HepG2 (cell line): Measurements from ENCODE around the gene SLC16A2. TPM values are rescaled to one million over a fixed set of nuclear protein-coding genes. Genes with fewer than 3 reads are reported as not detected.

Experiments used
- ATAC-seq: fragments of 200-7000 bp; cut with Tn5 transposase; 3 replicates; pipeline ENCODE4 v1.9.1; 2020; ENCODE audit warnings: mild to moderate bottlenecking, moderate library complexity
- BruUV-seq: library from RNA; stranded (reverse); fragments of 400-500 nt; replicated peaks from 2 replicates; lab custom pipeline; 2021; lab: Mats Ljungman, UMichigan
- CTCF ChIA-PET: fragments of 300-600 bp; formaldehyde crosslinking; extraction: SDS; loops from one replicate; lab custom pipeline; 2021; ENCODE audit warnings: low total read pairs, inconsistent platforms, low intra/inter-chr PET ratio; lab: Yijun Ruan, JAX
- POLR2A ChIA-PET: fragments of 350-600 bp; sonication (Branson Sonifier 250); formaldehyde crosslinking; loops from one replicate; lab custom pipeline; 2020; ENCODE audit warnings: antibody characterized with exemption, inconsistent platforms; lab: Yijun Ruan, JAX
- DNase-seq: peaks from one replicate; pipeline ENCODE4 v3.0.0-alpha.2; 2015; ENCODE audit warnings: low spot score
- FAIRE-seq: peaks from 3 replicates; lab custom pipeline; 2011; peaks lifted over from hg19 to GRCh38; lab: Jason Lieb, UNC
- H2AFZ ChIP-seq: one replicate; pipeline ENCODE4 v1.6.1; 2011; ENCODE audit warnings: low read length, inconsistent platforms
- H3K27ac ChIP-seq: fragments of 300-600 bp; 3 replicates; pipeline ENCODE4 v1.8.0; 2011; ENCODE audit warnings: mixed run types, mild to moderate bottlenecking, mixed read lengths, low read length, inconsistent platforms; ENCODE audit not compliant: insufficient read depth; ENCODE audit errors: extremely low read length
- H3K27me3 ChIP-seq, 2 experiments: fragments of 200-600 bp in 1 of 2; 2 replicates in 1 of 2; 3 replicates in 1 of 2; pipeline versions ENCODE4 v1.6.0 to v1.8.0; 2011; ENCODE audit warnings: low read length in 2 of 2, mild to moderate bottlenecking in 2 of 2, moderate library complexity in 2 of 2, inconsistent platforms in 1 of 2; ENCODE audit not compliant: insufficient read depth in 2 of 2, control insufficient read depth in 1 of 2
- H3K36me3 ChIP-seq, 2 experiments: fragments of 200-600 bp in 1 of 2; replicated peaks in 1 of 2; 2 replicates in 1 of 2; 3 replicates in 1 of 2; pipeline versions ENCODE4 v1.5.1 to v1.8.0; 2011; ENCODE audit warnings: low read length in 2 of 2, inconsistent platforms in 1 of 2; ENCODE audit not compliant: insufficient read depth in 2 of 2, control insufficient read depth in 1 of 2
- H3K4me1 ChIP-seq: 2 replicates; pipeline ENCODE4 v1.5.1; 2012; ENCODE audit warnings: low read length, inconsistent platforms; ENCODE audit not compliant: insufficient read depth
- H3K4me2 ChIP-seq: 2 replicates; pipeline ENCODE4 v1.6.0; 2011; ENCODE audit warnings: low read depth, low read length, inconsistent platforms
- H3K4me3 ChIP-seq, 3 experiments: fragments of 200-600 bp in 1 of 3; sonication (generic), shearing (Covaris generic) in 1 of 3; replicated peaks in 1 of 3; 2 replicates each; pipeline ENCODE4 v1.5.1; 2011 to 2016; ENCODE audit warnings: low read length in 3 of 3, inconsistent platforms in 2 of 3, low read depth in 2 of 3, mild to moderate bottlenecking in 2 of 3, control low read depth in 1 of 3, mixed read lengths in 1 of 3; ENCODE audit not compliant: insufficient read depth in 1 of 3
- H3K79me2 ChIP-seq: one replicate; pipeline ENCODE4 v1.6.1; 2011; ENCODE audit warnings: low read length, inconsistent platforms; ENCODE audit not compliant: insufficient read depth
- H3K9ac ChIP-seq: 2 replicates; pipeline ENCODE4 v1.6.0; 2011; ENCODE audit warnings: mild to moderate bottlenecking, low read depth, low read length, inconsistent platforms; ENCODE audit not compliant: insufficient read depth
- H3K9me3 ChIP-seq: 2 replicates; pipeline ENCODE4 v1.5.1; 2012; ENCODE audit warnings: mild to moderate bottlenecking, low read length
- H4K20me1 ChIP-seq: 2 replicates; pipeline ENCODE4 v1.6.0; 2011; ENCODE audit warnings: inconsistent platforms, mild to moderate bottlenecking, low read length, moderate library complexity; ENCODE audit not compliant: insufficient read depth
- ARHGAP35 ChIP-seq: sonication (generic); formaldehyde crosslinking; IDR thresholded peaks from 2 replicates; pipeline ENCODE4 v1.9.0; 2022; ENCODE audit warnings: mild to moderate bottlenecking, inconsistent platforms, moderate library complexity, missing genetic modification reagents, borderline replicate concordance
- CEBPG ChIP-seq: IDR thresholded peaks from 2 replicates; pipeline ENCODE4 v1.6.1; 2016
- CREM ChIP-seq, 2 experiments: sonication (generic) in 1 of 2; formaldehyde crosslinking in 1 of 2; IDR thresholded peaks; 2 replicates each; pipeline versions ENCODE4 v1.4.0 to v1.6.1; 2016 to 2020; ENCODE audit warnings: antibody characterized with exemption in 1 of 2, mild to moderate bottlenecking in 1 of 2, missing genetic modification reagents in 1 of 2
- DR1 ChIP-seq: sonication (generic); formaldehyde crosslinking; IDR thresholded peaks from 2 replicates; pipeline ENCODE4 v1.8.0; 2021; ENCODE audit warnings: mild to moderate bottlenecking, missing genetic modification reagents, inconsistent platforms
- GPN1 ChIP-seq: sonication (generic); formaldehyde crosslinking; IDR thresholded peaks from 2 replicates; pipeline ENCODE4 v1.5.1; 2020; ENCODE audit warnings: missing genetic modification reagents, borderline replicate concordance
- HMGA1 ChIP-seq: sonication (generic); formaldehyde crosslinking; conservative IDR thresholded peaks from 2 replicates; pipeline ENCODE4 v1.4.0; 2020; ENCODE audit warnings: missing genetic modification reagents
- NONO ChIP-seq, 2 experiments: fragments of 450-650 bp in 1 of 2; sonication (generic) in 1 of 2; formaldehyde crosslinking in 1 of 2; IDR thresholded peaks in 1 of 2; conservative IDR thresholded peaks in 1 of 2; 2 replicates each; pipeline versions ENCODE4 v1.6.1 to v1.8.0; 2017 to 2022; ENCODE audit warnings: mild to moderate bottlenecking in 1 of 2, missing genetic modification reagents in 1 of 2, moderate library complexity in 1 of 2
- NRL ChIP-seq: sonication (generic); formaldehyde crosslinking; IDR thresholded peaks from 2 replicates; pipeline ENCODE4 v1.5.0; 2020; ENCODE audit warnings: missing genetic modification reagents, mild to moderate bottlenecking, moderate library complexity, borderline replicate concordance
- PHB2 ChIP-seq: fragments of 450-650 bp; IDR thresholded peaks from 2 replicates; pipeline ENCODE4 v1.6.1; 2018; ENCODE audit not compliant: partially characterized antibody
- RBFOX2 ChIP-seq: fragments of 200-400 bp; formaldehyde crosslinking; IDR thresholded peaks from 2 replicates; pipeline ENCODE4 v1.6.1; 2017; ENCODE audit warnings: low read depth, mild to moderate bottlenecking, low read length
- SALL2 ChIP-seq: sonication (generic); formaldehyde crosslinking; IDR thresholded peaks from 2 replicates; pipeline ENCODE4 v1.8.1; 2023; ENCODE audit warnings: mild to moderate bottlenecking, missing genetic modification reagents, inconsistent platforms
- SNRNP70 ChIP-seq: fragments of 200-400 bp; formaldehyde crosslinking; IDR thresholded peaks from 2 replicates; pipeline ENCODE4 v1.6.1; 2017; ENCODE audit warnings: mild to moderate bottlenecking, low read depth, low read length, moderate library complexity
- ZMYM4 ChIP-seq: sonication (generic); formaldehyde crosslinking; IDR thresholded peaks from 2 replicates; pipeline ENCODE4 v1.8.1; 2023; ENCODE audit warnings: mild to moderate bottlenecking, missing genetic modification reagents
- ZNF382 ChIP-seq: sonication (generic); formaldehyde crosslinking; IDR thresholded peaks from 2 replicates; pipeline ENCODE4 v1.5.0; 2020; ENCODE audit warnings: missing genetic modification reagents, mild to moderate bottlenecking, borderline replicate concordance
- ZNF788 ChIP-seq: sonication (generic); formaldehyde crosslinking; IDR thresholded peaks from 2 replicates; pipeline ENCODE4 v1.5.0; 2020; ENCODE audit warnings: mild to moderate bottlenecking, missing genetic modification reagents, borderline replicate concordance
- ZNF850 ChIP-seq: sonication (generic); formaldehyde crosslinking; conservative IDR thresholded peaks from 2 replicates; pipeline ENCODE4 v1.9.0; 2021; ENCODE audit warnings: mild to moderate bottlenecking, missing genetic modification reagents
- WGBS: methylation state at CpG from one replicate; pipeline ENCODE4 v1.1.6; 2017; ENCODE audit warnings: low lambda C conversion rate; 5-methylcytosine and 5-hydroxymethylcytosine counted together
- in situ Hi-C: cut with HindIII; loops from 2 replicates; pipeline ENCODE4 v1.10.0; 2017; ENCODE audit warnings: low pct_unique_long_range_greater_than_20kb; ENCODE audit not compliant: extremely low pct_ligation_motif_present
- intact Hi-C: fragments of 100-400 bp; cut with micrococcal nuclease; formaldehyde crosslinking; loops from one replicate; pipeline ENCODE4 v1.10.0; 2022; ENCODE audit not compliant: unreplicated experiment
- polyA plus RNA-seq, 8 experiments: library from polyadenylated mRNA; depleted of rRNA in 3 of 8; stranded (reverse) in 7 of 8; unstranded in 1 of 8; fragments of >200 nt; fragmentation: Illumina TruSeq in 4 of 8; extraction: Trizol in 4 of 8; gene quantifications; 2 replicates each; pipeline versions ENCODE4 v1.2.1 to v1.2.3, GENCODE V29; 2011 to 2016; ENCODE audit warnings: low read depth in 4 of 8, missing spikeins in 1 of 8, mixed read lengths in 1 of 8; ENCODE audit not compliant: insufficient read depth in 1 of 8
- total RNA-seq, 5 experiments: library from RNA; depleted of rRNA; stranded (reverse); fragments of >200 nt; fragmentation: Illumina TruSeq; extraction: Trizol; gene quantifications; 2 replicates each; pipeline ENCODE4 v1.2.3, GENCODE V29; 2016; ENCODE audit warnings: low read depth in 1 of 5
- TF ChIP-seq, protein P1 (sequence below): sonication (generic); formaldehyde crosslinking; IDR thresholded peaks from 2 replicates; pipeline ENCODE4 v1.4.0; 2020; ENCODE audit warnings: mild to moderate bottlenecking, missing genetic modification reagents
- TF ChIP-seq, protein P2 (sequence below): sonication (generic); formaldehyde crosslinking; IDR thresholded peaks from 2 replicates; pipeline ENCODE4 v1.5.0; 2020; ENCODE audit warnings: missing genetic modification reagents, mild to moderate bottlenecking, borderline replicate concordance
- TF ChIP-seq, protein P3 (sequence below): sonication (generic); formaldehyde crosslinking; IDR thresholded peaks from 2 replicates; pipeline ENCODE4 v1.4.0; 2020; ENCODE audit warnings: missing genetic modification reagents, mild to moderate bottlenecking, borderline replicate concordance
- TF ChIP-seq, protein P4 (sequence below): sonication (generic); formaldehyde crosslinking; IDR thresholded peaks from 2 replicates; pipeline ENCODE4 v1.4.0; 2020; ENCODE audit warnings: missing genetic modification reagents

SLC16A2 gene
- total and polyA plus RNA-seq, 2 of the 13 experiments (the other 11 are each of a cell fraction or from before 2014, with no cell fraction given): 0.07 to 0.08 TPM

DNA sequence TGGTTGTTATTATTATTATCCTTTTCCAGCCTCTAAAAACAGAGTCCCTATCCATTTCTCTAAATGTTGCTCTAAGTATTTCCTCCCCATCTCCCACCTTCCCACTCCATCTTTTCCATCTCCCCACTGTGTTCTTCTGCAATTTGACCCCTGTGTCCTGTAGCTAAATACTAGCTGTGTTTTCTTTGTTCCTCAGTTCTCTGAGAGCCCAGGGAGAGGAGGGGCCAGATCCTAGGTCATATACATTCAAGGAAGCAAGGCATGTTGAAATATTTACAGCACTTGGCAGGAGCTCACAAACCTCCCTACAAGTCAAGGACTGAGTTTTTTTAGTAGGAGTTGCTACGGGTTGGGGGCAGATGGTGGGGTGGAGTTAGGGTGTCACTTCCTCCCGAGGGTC lies 10.5 kb downstream of the SLC16A2 start:
- no peak for ATAC-seq

More for the DNA sequence above, 10.5 kb downstream of the SLC16A2 start:
- Histone ChIP-seq H2AFZ (no peak overlapping the region), H3K27ac (no peak overlapping the region), H4K20me1 (no peaks in the 10 kb centered on the region), H3K4me1 (no peaks in the 10 kb centered on the region), H3K9ac (no peak overlapping the region), H3K79me2 (no peaks in the 10 kb centered on the region), H3K27me3 (no peaks in the 10 kb centered on the region), H3K36me3 (no peaks in the 10 kb centered on the region), H3K9me3 (no peaks in the 10 kb centered on the region), H3K4me2 (no peak overlapping the region), H3K4me3 (no peak overlapping the region)
- CTCF ChIA-PET: no interaction called here
- no CpG with 5 or more reads among the region's 2 CpGs for WGBS
- BruUV-seq: no TSS peak
- intact Hi-C loops (no loop called here), in situ Hi-C loops (no loop called here)
- POLR2A ChIA-PET: no interaction called here
- FAIRE-seq: no peak
- TF ChIP-seq GPN1 (no peak), RBFOX2 (no peak), HMGA1 (no peak), CREM (IDR thresholded peaks at IDR 0.05) (no peak), CREM (CRISPR knock-in tag; IDR thresholded peaks at IDR 0.05) (no peak), SALL2 (CRISPR knock-in tag) (no peak), NRL (CRISPR knock-in tag) (no peak), DR1 (no peak), SNRNP70 (no peak), PHB2 (no peak), NONO (IDR thresholded peaks at IDR 0.05) (no peak), NONO (CRISPR knock-in tag; conservative IDR thresholded peaks at IDR 0.05) (no peak), ZNF382 (CRISPR knock-in tag) (no peak), ZNF850 (CRISPR knock-in tag) (no peak), ZNF788 (no peak), CEBPG (no peak), ZMYM4 (CRISPR knock-in tag) (no peak), ARHGAP35 (CRISPR knock-in tag) (no peak)
- TF ChIP-seq, protein P1, sequence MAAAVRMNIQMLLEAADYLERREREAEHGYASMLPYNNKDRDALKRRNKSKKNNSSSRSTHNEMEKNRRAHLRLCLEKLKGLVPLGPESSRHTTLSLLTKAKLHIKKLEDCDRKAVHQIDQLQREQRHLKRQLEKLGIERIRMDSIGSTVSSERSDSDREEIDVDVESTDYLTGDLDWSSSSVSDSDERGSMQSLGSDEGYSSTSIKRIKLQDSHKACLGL (CRISPR knock-in tag): no peak
- TF ChIP-seq, protein P2, sequence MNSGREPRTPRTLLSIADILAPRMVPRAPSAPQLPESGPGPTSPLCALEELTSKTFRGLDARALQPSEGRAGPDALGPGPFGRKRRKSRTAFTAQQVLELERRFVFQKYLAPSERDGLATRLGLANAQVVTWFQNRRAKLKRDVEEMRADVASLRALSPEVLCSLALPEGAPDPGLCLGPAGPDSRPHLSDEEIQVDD (CRISPR knock-in tag): no peak
- TF ChIP-seq, protein P3, sequence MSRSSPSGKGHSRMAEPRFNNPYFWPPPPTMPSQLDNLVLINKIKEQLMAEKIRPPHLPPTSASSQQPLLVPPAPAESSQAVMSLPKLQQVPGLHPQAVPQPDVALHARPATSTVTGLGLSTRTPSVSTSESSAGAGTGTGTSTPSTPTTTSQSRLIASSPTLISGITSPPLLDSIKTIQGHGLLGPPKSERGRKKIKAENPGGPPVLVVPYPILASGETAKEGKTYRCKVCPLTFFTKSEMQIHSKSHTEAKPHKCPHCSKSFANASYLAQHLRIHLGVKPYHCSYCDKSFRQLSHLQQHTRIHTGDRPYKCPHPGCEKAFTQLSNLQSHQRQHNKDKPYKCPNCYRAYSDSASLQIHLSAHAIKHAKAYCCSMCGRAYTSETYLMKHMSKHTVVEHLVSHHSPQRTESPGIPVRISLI: no peak
- TF ChIP-seq, protein P4, sequence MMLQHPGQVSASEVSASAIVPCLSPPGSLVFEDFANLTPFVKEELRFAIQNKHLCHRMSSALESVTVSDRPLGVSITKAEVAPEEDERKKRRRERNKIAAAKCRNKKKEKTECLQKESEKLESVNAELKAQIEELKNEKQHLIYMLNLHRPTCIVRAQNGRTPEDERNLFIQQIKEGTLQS (CRISPR knock-in tag): no peak
- DNase-seq: no peak
